Heart right ventricle (tissue), 16 donors: ENCODE results near the gene ARHGAP1. TPM values are rescaled to one million over a fixed set of nuclear protein-coding genes. Genes with fewer than 3 reads are reported as not detected.

Experiments used
- ATAC-seq, 8 donors: fragments of 200-7000 bp; cut with Tn5 transposase; one replicate each; pipeline ENCODE4 v1.9.1; 2020; ENCODE audit warnings: mild to moderate bottlenecking in 8 of 8, moderate library complexity in 8 of 8, moderate number of reproducible peaks in 1 of 8
- DNase-seq, 2 donors: peaks; one replicate each; pipeline ENCODE4 v3.0.0-alpha.2; 2020
- H3K27ac ChIP-seq, 10 donors: fragments of 200-600 bp; sonication (generic) in 2 of 10; one replicate each; pipeline versions ENCODE4 v1.5.0 to v1.8.0; 2020 to 2022; ENCODE audit warnings: mild to moderate bottlenecking in 3 of 10
- H3K27me3 ChIP-seq, 7 donors: fragments of 200-600 bp; one replicate each; pipeline ENCODE4 v1.8.0; 2021 to 2022; ENCODE audit warnings: mild to moderate bottlenecking in 2 of 7
- H3K36me3 ChIP-seq, 9 donors: fragments of 200-600 bp; sonication (generic) in 1 of 9; one replicate each; pipeline versions ENCODE4 v1.5.0 to v1.8.0; 2020 to 2022; ENCODE audit warnings: mild to moderate bottlenecking in 2 of 9
- H3K4me1 ChIP-seq, 9 donors: fragments of 200-600 bp; sonication (generic) in 1 of 9; one replicate each; pipeline versions ENCODE4 v1.5.0 to v1.8.0; 2020 to 2022; ENCODE audit warnings: mild to moderate bottlenecking in 4 of 9
- H3K4me3 ChIP-seq, 10 donors: fragments of 200-600 bp; sonication (generic) in 2 of 10; one replicate each; pipeline versions ENCODE4 v1.5.0 to v1.8.0; 2020 to 2022; ENCODE audit warnings: mild to moderate bottlenecking in 7 of 10, moderate library complexity in 2 of 10
- H3K9me3 ChIP-seq, 11 donors: fragments of 200-600 bp in 10 of 11; sonication (generic) in 2 of 11; one replicate each; pipeline versions ENCODE4 v1.5.0 to v1.8.0; 2013 to 2022; ENCODE audit warnings: mild to moderate bottlenecking in 2 of 11, control low read depth in 1 of 11, moderate library complexity in 1 of 11
- WGBS, 2 donors: extraction: QIAGEN DNeasy Blood & Tissue Kit; methylation state at CpG; one replicate each; pipeline ENCODE4 v1.1.7; 2013; ENCODE audit warnings: inconsistent platforms in 1 of 2; 5-methylcytosine and 5-hydroxymethylcytosine counted together
- intact Hi-C, 10 donors: fragments of 100-400 bp; cut with DNase I; formaldehyde crosslinking; loops; one replicate each; pipeline versions ENCODE4 v1.11.1 to v1.14.2; 2022
- polyA plus RNA-seq, 2 donors: library from polyadenylated mRNA; stranded (reverse); fragments of 200-250 nt; gene quantifications; one replicate each; pipeline ENCODE4 v1.2.3, GENCODE V29; 2013
- total RNA-seq, 10 donors: library from RNA; stranded (reverse); fragmentation: NEBNext Ultra II Directional in 3 of 10; extraction: Animal tissue kit (Norgen Biotek cat#: 25700) in 3 of 10; gene quantifications; one replicate each; pipeline versions ENCODE4 v1.2.1 to v1.2.4, GENCODE V29; 2021 to 2023
- TF ChIP-seq, protein P1 (sequence below), 9 donors: fragments of 200-600 bp; sonication (generic) in 2 of 9; IDR thresholded peaks; one replicate each; pipeline versions ENCODE4 v1.5.0 to v1.8.0; 2021 to 2022; ENCODE audit warnings: antibody characterized with exemption in 9 of 9, mild to moderate bottlenecking in 5 of 9, moderate library complexity in 1 of 9
- donor health status: Arrhythmogenic right ventricular cardiomyopathy.
- donor health status: ischemic (EF 13 %, LVEDD 7.1; RV severe dilation, severe dysfunction).
- donor health status: healthy with polysubstance abuse.
- donor health status: DM: no; HTN: yes; CAD: no.
- donor health status: DM: no; HTN: no; CAD: no.
- donor health status: ischemic (EF 25% LVEDD 6.9; RV normal size, moderate dysfunction).
- donor health status: ischemic (EF 25% LVEDD 5.7; RV mildly dilated, moderate dysfunction).
- donor health status: healthy.
- donor health status: DM: yes; HTN: yes; CAD: no.
- donor health status: Ischemic cardiomyopathy.
- donor health status: ischemic (EF 35%, LVEDD 5.7; RV mildly dilated, moderate dysfunction).
- donor health status: nonischemic (EF 11% LVEDD 7.7; RV severe dilation, severe dysfunction).
- donor health status: DM: yes; HTN: yes; CAD: no.
- donor health status: PGD.
- donor health status: ischemic (EF 29% LVEDD 5.4; RV normal size, mild dysfunction).
- donor health status: nonischemic (EF 23%, LVEDD 6.1; RV moderate dilation, normal function).

ARHGAP1 gene
- total and polyA plus RNA-seq, 12 donors: 28.4 to 268 (median 124) TPM

DNA sequence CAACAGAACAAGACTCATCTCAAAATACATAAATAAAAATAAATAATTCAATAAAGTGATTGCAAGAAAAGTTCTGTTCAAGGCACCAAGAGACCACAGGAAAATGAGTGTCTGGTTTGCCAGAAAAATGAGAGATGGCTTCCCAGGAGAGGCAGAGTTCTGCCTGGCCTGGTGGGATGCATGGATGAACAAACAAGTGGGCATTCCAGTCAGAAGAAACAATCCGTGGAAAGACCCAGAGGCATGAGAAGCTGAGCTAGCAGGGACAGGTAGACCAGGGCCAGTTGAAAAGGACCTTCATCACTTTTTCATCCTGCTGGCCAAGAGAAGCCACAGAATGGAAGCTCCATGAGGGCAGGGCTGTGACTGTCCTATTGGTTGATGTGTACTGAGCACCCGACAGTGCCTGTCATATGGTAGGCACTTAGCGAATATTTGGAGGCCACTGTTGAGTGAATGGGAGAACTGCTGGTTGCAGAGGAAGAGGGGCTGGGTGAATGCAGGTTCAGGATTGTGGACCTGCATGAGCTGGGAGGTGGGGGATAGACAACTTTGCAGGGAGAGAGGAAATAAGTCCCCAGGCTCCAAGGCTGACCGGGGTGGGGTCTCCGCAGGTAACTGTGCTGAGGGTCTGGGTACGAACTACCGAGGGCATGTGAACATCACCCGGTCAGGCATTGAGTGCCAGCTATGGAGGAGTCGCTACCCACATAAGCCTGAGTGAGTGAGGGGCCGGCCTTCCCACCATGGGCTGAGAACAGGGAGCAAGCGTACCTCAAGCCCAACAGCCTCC is 22.3 kb upstream of the ARHGAP1 start:
- Histone ChIP-seq H3K27ac (no peak overlapping the region), H3K4me3 (no peak overlapping the region), H3K36me3 (no peaks in the 10 kb centered on the region), H3K4me1 (peaks cover 0 to 5% (median 0%) of the 10 kb centered on the region in 9 donors), H3K27me3 (no peaks in the 10 kb centered on the region), H3K9me3 (no peaks in the 10 kb centered on the region)
- no peak for DNase-seq
- TF ChIP-seq, protein P1, sequence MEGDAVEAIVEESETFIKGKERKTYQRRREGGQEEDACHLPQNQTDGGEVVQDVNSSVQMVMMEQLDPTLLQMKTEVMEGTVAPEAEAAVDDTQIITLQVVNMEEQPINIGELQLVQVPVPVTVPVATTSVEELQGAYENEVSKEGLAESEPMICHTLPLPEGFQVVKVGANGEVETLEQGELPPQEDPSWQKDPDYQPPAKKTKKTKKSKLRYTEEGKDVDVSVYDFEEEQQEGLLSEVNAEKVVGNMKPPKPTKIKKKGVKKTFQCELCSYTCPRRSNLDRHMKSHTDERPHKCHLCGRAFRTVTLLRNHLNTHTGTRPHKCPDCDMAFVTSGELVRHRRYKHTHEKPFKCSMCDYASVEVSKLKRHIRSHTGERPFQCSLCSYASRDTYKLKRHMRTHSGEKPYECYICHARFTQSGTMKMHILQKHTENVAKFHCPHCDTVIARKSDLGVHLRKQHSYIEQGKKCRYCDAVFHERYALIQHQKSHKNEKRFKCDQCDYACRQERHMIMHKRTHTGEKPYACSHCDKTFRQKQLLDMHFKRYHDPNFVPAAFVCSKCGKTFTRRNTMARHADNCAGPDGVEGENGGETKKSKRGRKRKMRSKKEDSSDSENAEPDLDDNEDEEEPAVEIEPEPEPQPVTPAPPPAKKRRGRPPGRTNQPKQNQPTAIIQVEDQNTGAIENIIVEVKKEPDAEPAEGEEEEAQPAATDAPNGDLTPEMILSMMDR (IDR thresholded peaks at IDR 0.05): no peak
- no peak for ATAC-seq
- 93 to 98% methylated on average over 11 of the region's 11 CpGs for WGBS, 2 donors
- intact Hi-C loops: no loop called here

DNA sequence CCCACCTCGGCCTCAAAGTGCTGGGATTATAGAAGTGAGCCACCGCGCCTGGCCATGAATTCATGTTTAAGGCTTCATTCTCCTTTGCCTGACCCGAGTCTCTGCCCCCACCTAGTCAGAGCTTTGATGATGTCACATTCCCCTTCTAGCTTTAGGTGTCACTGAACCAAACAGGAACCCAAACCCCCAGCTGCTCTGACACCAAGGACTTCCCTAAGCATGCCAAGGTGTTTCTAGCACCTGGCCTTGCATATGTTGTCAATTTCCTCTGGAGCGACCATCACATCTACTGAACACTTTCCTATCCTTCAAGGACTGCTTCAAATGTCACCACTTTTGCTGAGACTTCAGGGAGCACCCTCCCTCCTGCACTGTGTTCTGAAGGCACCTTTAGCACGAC is 20.9 kb upstream of the ARHGAP1 start:
- WGBS, 2 donors: 88 to 89% methylated on average over 6 of the region's 6 CpGs
- Histone ChIP-seq H3K27ac (no peak overlapping the region), H3K9me3 (no peaks in the 10 kb centered on the region), H3K36me3 (no peaks in the 10 kb centered on the region), H3K4me1 (peaks cover 0 to 5% (median 0%) of the 10 kb centered on the region in 9 donors), H3K4me3 (no peak overlapping the region), H3K27me3 (no peaks in the 10 kb centered on the region)
- DNase-seq (no peak), ATAC-seq (no peak)
- TF ChIP-seq, protein P1 (IDR thresholded peaks at IDR 0.05): no peak
- intact Hi-C loops: no loop called here

DNA sequence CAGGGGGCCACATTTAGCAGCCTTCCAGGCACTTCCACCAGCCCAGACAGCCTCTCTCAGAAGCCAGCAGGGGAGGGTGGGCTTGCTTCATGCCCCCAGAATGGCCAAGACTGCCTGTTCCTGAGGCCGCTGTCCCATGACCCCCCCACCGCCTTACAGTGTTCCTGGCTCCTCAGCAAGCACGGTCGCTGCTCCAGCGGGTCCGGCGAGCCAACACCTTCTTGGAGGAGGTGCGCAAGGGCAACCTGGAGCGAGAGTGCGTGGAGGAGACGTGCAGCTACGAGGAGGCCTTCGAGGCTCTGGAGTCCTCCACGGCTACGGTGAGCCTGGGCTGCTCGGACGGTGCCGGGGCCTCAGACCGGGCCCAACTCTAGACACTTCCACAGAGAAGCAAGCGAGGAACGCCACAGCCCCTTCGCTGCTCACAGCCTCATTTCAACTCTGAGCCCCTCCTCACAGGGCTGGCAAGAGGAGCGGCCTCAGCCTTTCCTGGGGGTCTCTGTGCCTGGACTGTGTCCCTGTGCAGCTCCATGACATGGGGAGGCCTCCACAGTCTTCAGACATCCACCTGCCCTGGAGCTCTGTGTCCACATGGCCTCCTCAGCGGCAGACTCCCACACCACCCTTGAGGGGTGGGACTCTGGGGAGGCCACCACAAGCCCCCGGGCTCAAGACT is 19.3 kb upstream of the ARHGAP1 start:
- no peak for DNase-seq
- peak in 3 of 8 donors; percentile 13 to 33 (median 30) for ATAC-seq
- TF ChIP-seq, protein P1 (IDR thresholded peaks at IDR 0.05): no peak
- Histone ChIP-seq H3K4me3 (no peak overlapping the region), H3K27me3 (no peaks in the 10 kb centered on the region), H3K27ac (no peak overlapping the region), H3K36me3 (no peaks in the 10 kb centered on the region), H3K4me1 (peaks cover 0 to 5% (median 0%) of the 10 kb centered on the region in 9 donors), H3K9me3 (no peaks in the 10 kb centered on the region)
- 91% methylated on average over 25 of the region's 25 CpGs for WGBS, 2 donors
- intact Hi-C loops: no loop called here

DNA sequence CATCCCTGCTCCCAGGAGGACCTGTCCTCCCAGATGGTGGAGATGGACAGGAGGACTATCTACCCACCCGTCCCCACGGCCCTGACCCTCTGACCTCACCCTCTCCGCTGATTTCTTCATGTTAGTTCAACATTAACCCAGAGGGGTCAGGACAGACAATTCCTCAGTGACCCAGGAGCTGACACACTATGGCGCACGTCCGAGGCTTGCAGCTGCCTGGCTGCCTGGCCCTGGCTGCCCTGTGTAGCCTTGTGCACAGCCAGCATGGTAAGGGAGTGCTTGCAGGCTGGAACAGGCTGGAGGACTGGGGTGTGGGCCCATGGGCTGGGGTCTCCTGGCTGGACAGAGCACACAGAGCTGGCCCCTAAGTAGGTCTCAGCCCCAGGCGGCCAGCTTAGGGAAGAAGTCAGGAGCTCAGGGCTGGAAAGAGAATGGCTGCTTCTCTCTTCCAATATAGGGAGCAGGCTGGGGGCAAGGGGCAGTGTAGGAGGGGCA is 18.7 kb upstream of the ARHGAP1 start, which contains the start of gene F2:
TSS of gene F2 (plus strand) at position 166 of the 495 bp plus-strand sequence. CDS start at position 189, 23 bp downstream.
- peak in 2 of 8 donors; percentile 19 to 20 for ATAC-seq
- H3K36me3 ChIP-seq: no peaks in the 10 kb centered on the region
- WGBS, 2 donors: 85% methylated on average over 7 of the region's 7 CpGs

More for the DNA sequence above, 18.7 kb upstream of the ARHGAP1 start, which contains the start of gene F2:
- intact Hi-C loops: no loop called here
- Histone ChIP-seq H3K27me3 (no peaks in the 10 kb centered on the region), H3K4me1 (peaks cover 0 to 5% (median 0%) of the 10 kb centered on the region in 9 donors), H3K9me3 (no peaks in the 10 kb centered on the region), H3K27ac (no peak within 1 kb of the TSS), H3K4me3 (no peak within 1 kb of the TSS)
- DNase-seq: no peak
- TF ChIP-seq, protein P1 (IDR thresholded peaks at IDR 0.05): no peak
